ENCODE data around the gene C7orf25. TPM values are rescaled to one million over a fixed set of nuclear protein-coding genes. Genes with fewer than 3 reads are reported as not detected.

The C7orf25 gene
- total RNA-seq, 1 donor from 2014 or later = 14.4 TPM

DNA sequence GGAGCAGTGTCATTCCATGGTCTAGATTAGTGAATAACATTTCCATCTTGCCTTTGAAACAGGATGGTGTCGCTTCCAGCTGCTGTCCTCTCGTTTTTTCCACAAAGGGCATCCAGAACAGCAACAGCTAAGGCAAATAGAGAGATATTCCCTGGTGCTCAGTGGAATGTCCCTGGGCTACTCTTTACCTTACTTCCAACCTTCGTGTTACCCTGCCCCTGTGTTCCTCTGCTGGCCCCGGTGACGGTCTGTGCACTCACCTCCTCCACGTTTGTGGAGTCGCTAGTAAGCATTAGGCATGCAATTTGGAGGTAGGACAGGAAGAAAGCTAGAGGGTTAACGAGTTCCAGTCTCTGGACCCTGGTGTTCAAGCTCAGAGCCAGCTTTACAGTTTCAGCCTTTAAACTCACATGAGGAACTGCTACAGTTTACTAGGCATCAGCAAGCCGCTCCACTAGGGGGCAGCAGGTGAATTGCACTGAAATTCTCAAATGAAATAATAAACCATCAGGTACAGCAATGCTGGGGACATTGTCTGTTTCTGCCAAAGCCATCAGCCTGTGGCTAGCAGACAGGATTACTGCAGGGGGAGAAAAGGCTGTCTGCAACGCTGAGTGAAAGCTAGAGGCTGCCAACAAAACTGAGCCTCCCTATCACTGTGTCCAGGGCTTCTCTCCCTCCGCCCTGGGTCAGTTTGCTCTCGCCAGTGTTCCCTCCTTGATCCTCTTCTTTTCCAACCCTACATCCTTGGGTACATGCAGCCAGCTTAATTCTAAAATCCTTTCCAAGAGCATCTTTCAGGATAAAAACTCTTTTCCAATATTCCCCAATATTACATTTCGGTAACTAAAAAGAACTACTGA is 29.3 kb upstream of the C7orf25 start:
- H3K36me3 ChIP-seq (ENCODE audit: control insufficient read depth, insufficient read depth, low read length) = no peaks in the 10 kb centered on the region
- H3K27me3 ChIP-seq (ENCODE audit: control insufficient read depth, insufficient read depth, low read length) = no peaks in the 10 kb centered on the region
- TF ChIP-seq, protein P1, sequence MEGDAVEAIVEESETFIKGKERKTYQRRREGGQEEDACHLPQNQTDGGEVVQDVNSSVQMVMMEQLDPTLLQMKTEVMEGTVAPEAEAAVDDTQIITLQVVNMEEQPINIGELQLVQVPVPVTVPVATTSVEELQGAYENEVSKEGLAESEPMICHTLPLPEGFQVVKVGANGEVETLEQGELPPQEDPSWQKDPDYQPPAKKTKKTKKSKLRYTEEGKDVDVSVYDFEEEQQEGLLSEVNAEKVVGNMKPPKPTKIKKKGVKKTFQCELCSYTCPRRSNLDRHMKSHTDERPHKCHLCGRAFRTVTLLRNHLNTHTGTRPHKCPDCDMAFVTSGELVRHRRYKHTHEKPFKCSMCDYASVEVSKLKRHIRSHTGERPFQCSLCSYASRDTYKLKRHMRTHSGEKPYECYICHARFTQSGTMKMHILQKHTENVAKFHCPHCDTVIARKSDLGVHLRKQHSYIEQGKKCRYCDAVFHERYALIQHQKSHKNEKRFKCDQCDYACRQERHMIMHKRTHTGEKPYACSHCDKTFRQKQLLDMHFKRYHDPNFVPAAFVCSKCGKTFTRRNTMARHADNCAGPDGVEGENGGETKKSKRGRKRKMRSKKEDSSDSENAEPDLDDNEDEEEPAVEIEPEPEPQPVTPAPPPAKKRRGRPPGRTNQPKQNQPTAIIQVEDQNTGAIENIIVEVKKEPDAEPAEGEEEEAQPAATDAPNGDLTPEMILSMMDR (IDR thresholded peaks at IDR 0.05; ENCODE audit: insufficient read depth, low read length, poor library complexity, severe bottlenecking) = peak; percentile 85
- no peak overlapping the region for H3K4me3 ChIP-seq (ENCODE audit: low read depth, low read length)
- peak; percentile 26 for DNase-seq (ENCODE audit: low read depth)

DNA sequence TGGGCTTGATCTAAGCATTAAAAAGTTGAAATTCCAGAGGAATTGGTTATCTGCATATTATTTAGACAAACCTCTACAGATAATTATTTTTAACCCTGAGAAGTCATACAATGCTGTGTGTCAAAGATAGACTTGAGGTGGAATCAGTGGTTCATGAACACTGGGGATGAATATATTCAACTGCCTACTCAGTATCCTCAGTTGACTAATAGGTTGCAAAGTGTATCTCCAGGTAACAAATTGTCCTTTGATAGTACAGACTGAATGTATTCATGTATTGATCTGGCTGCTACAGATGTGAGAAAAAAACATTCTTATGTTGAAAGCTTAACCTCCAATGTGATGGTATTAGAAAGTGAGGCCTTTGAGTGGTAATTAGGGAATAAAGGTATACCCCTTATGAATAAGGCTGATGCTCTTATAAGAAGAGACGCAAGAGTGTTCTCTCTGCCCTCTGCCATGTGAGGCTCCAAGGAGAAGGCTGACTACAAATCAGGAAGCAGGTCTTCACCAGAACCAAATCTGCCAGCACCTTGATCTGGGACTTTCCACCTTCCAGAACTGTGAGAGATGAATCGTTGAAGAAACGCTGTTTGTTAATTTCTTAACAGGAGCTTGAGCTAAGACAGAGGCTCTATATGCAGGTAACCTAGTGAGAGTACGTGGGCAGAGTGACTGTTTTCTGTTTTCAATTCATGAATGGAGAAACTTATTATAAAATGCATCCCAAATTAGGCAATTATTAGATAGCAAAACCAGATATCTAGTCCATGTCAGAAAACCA is 27.8 kb upstream of the C7orf25 start:
- Histone ChIP-seq H3K4me3 (ENCODE audit: low read depth, low read length) (no peak overlapping the region), H3K27me3 (ENCODE audit: control insufficient read depth, insufficient read depth, low read length) (no peaks in the 10 kb centered on the region), H3K36me3 (ENCODE audit: control insufficient read depth, insufficient read depth, low read length) (no peaks in the 10 kb centered on the region)
- TF ChIP-seq, protein P1 (IDR thresholded peaks at IDR 0.05; ENCODE audit: insufficient read depth, low read length, poor library complexity, severe bottlenecking) = no peak
- DNase-seq (ENCODE audit: low read depth) = no peak

GRCh38 chr7:42935861-42936260 is 24.0 kb upstream of the C7orf25 start:
- H3K36me3 ChIP-seq (ENCODE audit: control insufficient read depth, insufficient read depth, low read length) = no peaks in the 10 kb centered on the region

GRCh38 chr7:42934291-42934690 is 22.4 kb upstream of the C7orf25 start:
- TF ChIP-seq, protein P1 (IDR thresholded peaks at IDR 0.05; ENCODE audit: insufficient read depth, low read length, poor library complexity, severe bottlenecking) = no peak
- Histone ChIP-seq H3K36me3 (ENCODE audit: control insufficient read depth, insufficient read depth, low read length) (no peaks in the 10 kb centered on the region), H3K27me3 (ENCODE audit: control insufficient read depth, insufficient read depth, low read length) (no peaks in the 10 kb centered on the region), H3K4me3 (ENCODE audit: low read depth, low read length) (no peak overlapping the region)
- no peak for DNase-seq (ENCODE audit: low read depth)

More at GRCh38 chr7:42935861-42936260, 24.0 kb upstream of the C7orf25 start:
- TF ChIP-seq, protein P1 (IDR thresholded peaks at IDR 0.05; ENCODE audit: insufficient read depth, low read length, poor library complexity, severe bottlenecking) = no peak
- DNase-seq (ENCODE audit: low read depth) = no peak
- Histone ChIP-seq H3K4me3 (ENCODE audit: low read depth, low read length) (no peak overlapping the region), H3K27me3 (ENCODE audit: control insufficient read depth, insufficient read depth, low read length) (no peaks in the 10 kb centered on the region)

DNA sequence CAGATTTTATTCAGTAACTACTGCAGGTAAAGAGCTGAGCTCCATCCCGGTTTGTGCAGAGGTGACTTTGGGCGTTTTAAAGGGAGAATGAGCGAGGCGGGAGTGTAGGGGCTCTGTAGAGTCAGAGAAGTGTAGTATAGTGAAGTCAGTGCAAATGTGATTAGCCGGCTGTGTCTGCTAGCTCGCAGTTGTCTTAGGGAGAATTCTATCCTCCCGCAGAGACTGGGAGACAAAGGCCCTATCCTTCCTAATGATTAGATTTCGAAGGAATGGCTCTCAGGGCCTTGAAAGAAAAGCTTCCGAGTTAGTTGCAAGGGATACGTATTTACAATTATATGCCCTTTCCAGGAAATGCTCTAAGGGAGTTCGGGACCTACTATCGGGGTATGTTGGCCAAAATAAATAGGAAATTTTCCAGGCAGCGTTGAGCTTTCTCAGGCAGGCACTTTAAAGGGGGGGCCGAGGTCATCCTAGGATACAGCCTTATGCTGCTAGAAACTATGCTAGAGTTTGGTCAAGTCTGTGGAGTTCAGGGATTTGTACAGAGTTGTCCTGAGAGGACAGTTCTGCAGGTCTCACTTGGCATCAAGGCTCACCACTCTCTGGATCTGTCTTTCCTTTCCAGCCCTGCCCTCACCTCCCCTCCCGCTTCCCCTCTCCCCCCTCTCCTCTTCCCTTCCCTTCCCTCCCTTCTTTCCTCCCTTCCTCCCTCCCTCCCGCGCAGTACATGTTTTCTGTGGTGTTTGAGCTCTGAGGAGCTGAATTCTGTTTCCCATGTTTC is 21.1 kb upstream of the C7orf25 start:
- no peak for DNase-seq (ENCODE audit: low read depth)
- Histone ChIP-seq H3K4me3 (ENCODE audit: low read depth, low read length) (peak overlapping the region; percentile 100), H3K36me3 (ENCODE audit: control insufficient read depth, insufficient read depth, low read length) (no peaks in the 10 kb centered on the region), H3K27me3 (ENCODE audit: control insufficient read depth, insufficient read depth, low read length) (no peaks in the 10 kb centered on the region)
- TF ChIP-seq, protein P1 (IDR thresholded peaks at IDR 0.05; ENCODE audit: insufficient read depth, low read length, poor library complexity, severe bottlenecking) = no peak
